HCT116 (cell line): ENCODE data around the gene ABL2. TPM values are rescaled to one million over a fixed set of nuclear protein-coding genes. Genes with fewer than 3 reads are reported as not detected.
A peak's percentile ranks its signal among the peaks of the same experiment; 100 is the strongest.

ENCODE experiments used
- ATAC-seq: fragments of 200-7000 bp; cut with Tn5 transposase; 2 replicates; pipeline ENCODE4 v1.9.1; 2020; ENCODE audit warnings: mild to moderate bottlenecking, moderate library complexity
- BruUV-seq: library from RNA; stranded (reverse); fragments of 400-500 nt; replicated peaks from 2 replicates; lab custom pipeline; 2021; lab: Mats Ljungman, UMichigan
- CTCF ChIA-PET: fragments of 300-600 bp; sonication (Branson Sonifier 250); formaldehyde crosslinking; loops from one replicate; lab custom pipeline; 2021; ENCODE audit warnings: antibody characterized with exemption; lab: Charles Lee
- POLR2A ChIA-PET: fragments of 300-600, 350-600 bp; sonication (Branson Sonifier 250); formaldehyde crosslinking; loops from one replicate; lab custom pipeline; 2021; ENCODE audit warnings: antibody characterized with exemption; lab: Charles Lee
- RAD21 ChIA-PET, 2 experiments: fragments of 300-600 bp; sonication (Branson Sonifier 250); formaldehyde crosslinking; loops; one replicate each; lab custom pipeline; 2023; ENCODE audit warnings: low total read pairs in 2 of 2; ENCODE audit not compliant: uncharacterized antibody in 2 of 2, unreplicated experiment in 2 of 2, low non-redundant PET in 1 of 2; lab: Charles Lee
- DNase-seq: peaks from one replicate; pipeline ENCODE4 v3.0.0-alpha.2; 2010; ENCODE audit warnings: low read depth, low spot score
- H2AFZ ChIP-seq: fragments of 200-600 bp; shearing (Covaris generic), sonication (generic); 2 replicates; pipeline ENCODE4 v1.6.1; 2017; ENCODE audit warnings: low read depth, mixed run types, mixed read lengths, antibody characterized with exemption, low read length; ENCODE audit not compliant: poor library complexity, severe bottlenecking
- H3K27ac ChIP-seq: 2 replicates; pipeline ENCODE4 v1.5.1; 2012; ENCODE audit warnings: low read depth, low read length
- H3K27me3 ChIP-seq: fragments of 200-600 bp; sonication (generic); 2 replicates; pipeline ENCODE4 v1.6.1; 2016; ENCODE audit warnings: mixed run types, low read length, mixed read lengths; ENCODE audit not compliant: insufficient read depth
- H3K36me3 ChIP-seq, 2 experiments: fragments of 200-500 bp in 1 of 2; fragments of 200-600 bp in 1 of 2; sonication (Bioruptor generic) in 1 of 2; sonication (generic) in 1 of 2; 2 replicates each; pipeline versions ENCODE4 v1.5.1 to v1.6.1; 2014 to 2016; ENCODE audit warnings: low read length in 2 of 2, inconsistent platforms in 1 of 2, mixed read lengths in 1 of 2, mixed run types in 1 of 2; ENCODE audit not compliant: insufficient read depth in 2 of 2, control insufficient read depth in 1 of 2
- H3K4me1 ChIP-seq, 2 experiments: fragments of 200-600 bp in 1 of 2; sonication (generic) in 1 of 2; 2 replicates each; pipeline versions ENCODE4 v1.5.1 to v1.6.1; 2012 to 2017; ENCODE audit warnings: low read length in 2 of 2, inconsistent platforms in 1 of 2, mild to moderate bottlenecking in 1 of 2, mixed read lengths in 1 of 2, mixed run types in 1 of 2, moderate library complexity in 1 of 2; ENCODE audit not compliant: insufficient read depth in 2 of 2, control insufficient read depth in 1 of 2
- H3K4me2 ChIP-seq: fragments of 200-600 bp; sonication (generic); 2 replicates; pipeline ENCODE4 v1.6.1; 2017; ENCODE audit warnings: mixed run types, low read length, mixed read lengths
- H3K4me3 ChIP-seq, 2 experiments: fragments of 200-600 bp in 1 of 2; sonication (generic) in 1 of 2; replicated peaks in 1 of 2; 2 replicates each; pipeline ENCODE4 v1.5.1; 2011 to 2016; ENCODE audit warnings: low read length in 2 of 2, control low read depth in 1 of 2, low read depth in 1 of 2, mild to moderate bottlenecking in 1 of 2, mixed read lengths in 1 of 2, mixed run types in 1 of 2
- H3K79me2 ChIP-seq: fragments of 200-600 bp; sonication (generic); 2 replicates; pipeline ENCODE4 v1.6.1; 2017; ENCODE audit warnings: mild to moderate bottlenecking, mixed run types, low read length, moderate library complexity, mixed read lengths; ENCODE audit not compliant: insufficient read depth
- H3K9ac ChIP-seq: fragments of 200-600 bp; sonication (generic); 2 replicates; pipeline ENCODE4 v1.6.1; 2016; ENCODE audit warnings: low read length, mixed read lengths
- H3K9me2 ChIP-seq: fragments of 200-600 bp; sonication (generic), shearing (Covaris generic); 2 replicates; pipeline ENCODE4 v1.6.1; 2017; ENCODE audit warnings: mixed run types, mild to moderate bottlenecking, moderate library complexity; ENCODE audit not compliant: insufficient read depth
- H3K9me3 ChIP-seq, 2 experiments: fragments of 200-500 bp in 1 of 2; fragments of 200-600 bp in 1 of 2; sonication (Bioruptor generic) in 1 of 2; sonication (generic) in 1 of 2; 2 replicates each; pipeline ENCODE4 v1.6.1; 2014 to 2017; ENCODE audit warnings: low read length in 2 of 2, mixed read lengths in 2 of 2, inconsistent platforms in 1 of 2, low read depth in 1 of 2, mild to moderate bottlenecking in 1 of 2, mixed run types in 1 of 2, moderate library complexity in 1 of 2; ENCODE audit not compliant: control insufficient read depth in 1 of 2, insufficient read depth in 1 of 2
- H4K20me1 ChIP-seq: fragments of 200-600 bp; sonication (generic), shearing (Covaris generic); 2 replicates; pipeline ENCODE4 v1.6.1; 2017; ENCODE audit warnings: mixed run types, mild to moderate bottlenecking, moderate library complexity; ENCODE audit not compliant: insufficient read depth
- ATF3 ChIP-seq: IDR thresholded peaks from 2 replicates; pipeline ENCODE4 v1.6.1; 2012
- CBX3 ChIP-seq: IDR thresholded peaks from 2 replicates; pipeline ENCODE4 v1.6.1; 2012; ENCODE audit warnings: low read depth
- EGR1 ChIP-seq: IDR thresholded peaks from 2 replicates; pipeline ENCODE4 v1.6.1; 2012; ENCODE audit warnings: low read depth
- EZH2 ChIP-seq: fragments of 200-600 bp; sonication (generic); IDR thresholded peaks from 2 replicates; pipeline ENCODE4 v1.6.1; 2017; ENCODE audit warnings: antibody characterized with exemption, mixed run types
- EZH2phosphoT487 ChIP-seq: fragments of 200-600 bp; IDR thresholded peaks from 2 replicates; pipeline ENCODE4 v1.6.1; 2018; ENCODE audit warnings: antibody characterized with exemption, borderline replicate concordance
- FOSL1 ChIP-seq: IDR thresholded peaks from 2 replicates; pipeline ENCODE4 v1.6.1; 2012; ENCODE audit warnings: low read depth
- MAX ChIP-seq: IDR thresholded peaks from 2 replicates; pipeline ENCODE4 v1.6.1; 2012
- RAD21 ChIP-seq: IDR thresholded peaks from 2 replicates; pipeline ENCODE4 v1.6.1; 2012; ENCODE audit warnings: low read depth, mild to moderate bottlenecking
- REST ChIP-seq: IDR thresholded peaks from 2 replicates; pipeline ENCODE4 v1.6.1; 2012; ENCODE audit warnings: low read depth
- YY1 ChIP-seq: IDR thresholded peaks from 2 replicates; pipeline ENCODE4 v1.6.1; 2011; ENCODE audit warnings: low read length, low read depth, moderate library complexity, mild to moderate bottlenecking; ENCODE audit not compliant: insufficient replicate concordance; ENCODE audit errors: extremely low read depth
- ZBTB33 ChIP-seq: IDR thresholded peaks from 2 replicates; pipeline ENCODE4 v1.6.1; 2011; ENCODE audit warnings: mild to moderate bottlenecking, low read length, moderate library complexity; ENCODE audit not compliant: insufficient replicate concordance; ENCODE audit errors: extremely low read depth
- ZFX ChIP-seq: fragments of 450-650 bp; IDR thresholded peaks from 2 replicates; pipeline ENCODE4 v1.6.1; 2017
- ZNF274 ChIP-seq: fragments of 200-500 bp; sonication (Bioruptor generic); IDR thresholded peaks from 2 replicates; pipeline ENCODE4 v1.6.1; 2014; ENCODE audit warnings: mild to moderate bottlenecking, low read depth, low read length, inconsistent platforms
- intact Hi-C: fragments of 100-400 bp; cut with micrococcal nuclease; formaldehyde crosslinking; loops from 2 replicates; pipeline ENCODE4 v1.10.0; 2022
- total RNA-seq: library from RNA; stranded (reverse); gene quantifications from one replicate; pipeline ENCODE4 v1.2.1, GENCODE V29; 2021; ENCODE audit not compliant: unreplicated experiment

Gene ABL2
- total RNA-seq, 1 experiment from 2014 or later, result 22.9 TPM

GRCh38 chr1:179129702-179130473, 99.6 kb downstream of the ABL2 start (continued):
- TF ChIP-seq RAD21, result no peak

GRCh38 chr1:179128520-179128919, 101.0 kb downstream of the ABL2 start:
- Histone ChIP-seq H3K36me3 (peaks cover 0 to 4% of the 10 kb centered on the region in 2 experiments; a peak in 1 of 4 replicates), H3K79me2 (peaks cover 18% of the 10 kb centered on the region), H3K27me3 (no peaks in the 10 kb centered on the region), H3K4me3 (no peak overlapping the region), H3K4me1 (peaks cover 39 to 56% of the 10 kb centered on the region in 2 experiments), H3K9ac (peak overlapping the region; percentile 45), H3K27ac (peak overlapping the region; percentile 72; the same call in 1 of the 2 replicates), H2AFZ (no peak overlapping the region), H3K9me2 (no peaks in the 10 kb centered on the region), H3K9me3 (no peaks in the 10 kb centered on the region), H3K4me2 (peak overlapping the region; percentile 73), H4K20me1 (no peaks in the 10 kb centered on the region)
- TF ChIP-seq REST, result no peak
- TF ChIP-seq EZH2, result no peak
- TF ChIP-seq ZFX, result no peak
- TF ChIP-seq ZNF274, result no peak
- no peak for TF ChIP-seq ATF3
- no peak for TF ChIP-seq FOSL1
- TF ChIP-seq MAX, result no peak
- TF ChIP-seq EGR1, result no peak
- no peak for TF ChIP-seq EZH2phosphoT487
- TF ChIP-seq YY1, result no peak
- TF ChIP-seq ZBTB33, result no peak
- TF ChIP-seq CBX3, result no peak
- BruUV-seq, result no TSS peak
- intact Hi-C loops, result loop anchor here (5.0 kb wide), 1 partner anchor 104 kb away; no protein-coding TSS in a partner anchor
- POLR2A ChIA-PET, result no interaction called here
- CTCF ChIA-PET, result no interaction called here
- ATAC-seq, result no peak
- RAD21 ChIA-PET, result no interaction called here
- DNase-seq, result no peak
